Epithelial cell of proximal tubule (primary cell): ENCODE results near the gene INTS3. TPM values are rescaled to one million over a fixed set of nuclear protein-coding genes. Genes with fewer than 3 reads are reported as not detected.

Source experiments
- DNase-seq: peaks from one replicate; pipeline ENCODE4 v3.0.0-alpha.2; 2011; ENCODE audit warnings: low read depth
- H3K4me3 ChIP-seq: 2 replicates; pipeline ENCODE4 v1.5.1; 2011; ENCODE audit warnings: low read depth, mild to moderate bottlenecking, low read length
- CTCF ChIP-seq: conservative IDR thresholded peaks from 2 replicates; pipeline ENCODE4 v1.5.1; 2012; ENCODE audit warnings: low read depth, mild to moderate bottlenecking, low read length
- total RNA-seq: library from RNA; depleted of rRNA; stranded (reverse); fragments of >200 nt; gene quantifications from 2 replicates; pipeline ENCODE4 v1.2.3, GENCODE V29; 2015

Gene INTS3
- total RNA-seq, 1 donor from 2014 or later: 30.3 TPM

DNA sequence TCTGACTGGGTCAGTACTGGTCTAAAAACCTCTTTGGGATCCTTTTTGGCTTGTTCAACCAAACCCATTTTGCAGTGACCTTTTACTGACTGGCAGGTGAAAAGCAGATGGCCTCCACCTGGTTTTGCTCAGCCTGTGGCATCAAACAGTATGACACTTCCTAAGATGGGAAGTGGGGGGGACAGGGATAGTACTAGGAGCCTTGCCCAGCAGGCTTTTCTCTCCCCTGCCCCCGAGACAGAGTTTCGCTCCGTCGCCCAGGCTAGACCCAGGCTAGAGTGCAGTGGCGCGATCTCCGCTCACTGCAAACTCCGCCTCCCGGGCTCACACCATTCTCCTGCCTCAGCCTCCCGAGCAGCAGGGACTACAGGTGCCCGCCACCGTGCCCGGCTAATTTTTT lies 18.3 kb downstream of the INTS3 start:
- no peak overlapping the region for H3K4me3 ChIP-seq
- no peak for TF ChIP-seq CTCF
- no peak for DNase-seq

- TF ChIP-seq CTCF: no peak
- no peak for DNase-seq
- no peak overlapping the region for H3K4me3 ChIP-seq
Observed at GRCh38 chr1:153748903-153749302, 21.1 kb downstream of the INTS3 start.

DNA sequence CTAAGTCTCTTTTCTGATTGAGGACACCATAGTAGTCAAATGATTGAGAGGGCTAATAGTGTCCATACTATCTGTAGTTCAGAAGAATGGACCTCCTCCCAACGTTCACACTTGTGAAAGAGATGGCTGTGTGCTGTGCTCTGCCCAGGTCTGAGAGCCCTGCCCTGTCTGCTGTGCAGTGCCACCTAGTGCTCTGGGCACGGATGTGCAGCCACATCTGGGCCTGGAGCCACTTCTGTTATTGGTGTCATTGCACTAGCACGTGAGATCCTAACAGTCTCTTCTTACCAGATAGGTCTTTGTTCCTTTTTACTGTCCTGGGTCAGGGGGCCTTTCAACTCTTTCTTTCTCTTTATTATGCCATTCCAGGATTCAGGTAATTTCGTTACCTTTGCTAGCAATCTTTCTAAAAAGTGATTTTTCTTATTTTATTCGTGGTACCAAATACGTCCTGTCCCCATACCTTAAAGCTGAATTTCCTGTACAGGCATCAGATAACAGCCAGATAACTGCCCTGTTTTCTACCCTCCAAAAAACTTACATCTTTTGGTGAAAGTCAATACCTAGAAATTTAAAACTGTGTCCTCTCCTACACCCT lies 21.7 kb downstream of the INTS3 start:
- no peak for DNase-seq
- H3K4me3 ChIP-seq: no peak overlapping the region
- peak; percentile 94 for TF ChIP-seq CTCF

- peak; percentile 92 for DNase-seq
- TF ChIP-seq CTCF: peak; percentile 47
- no peak overlapping the region for H3K4me3 ChIP-seq
Observed at GRCh38 chr1:153750026-153750995, 22.5 kb downstream of the INTS3 start.

DNA sequence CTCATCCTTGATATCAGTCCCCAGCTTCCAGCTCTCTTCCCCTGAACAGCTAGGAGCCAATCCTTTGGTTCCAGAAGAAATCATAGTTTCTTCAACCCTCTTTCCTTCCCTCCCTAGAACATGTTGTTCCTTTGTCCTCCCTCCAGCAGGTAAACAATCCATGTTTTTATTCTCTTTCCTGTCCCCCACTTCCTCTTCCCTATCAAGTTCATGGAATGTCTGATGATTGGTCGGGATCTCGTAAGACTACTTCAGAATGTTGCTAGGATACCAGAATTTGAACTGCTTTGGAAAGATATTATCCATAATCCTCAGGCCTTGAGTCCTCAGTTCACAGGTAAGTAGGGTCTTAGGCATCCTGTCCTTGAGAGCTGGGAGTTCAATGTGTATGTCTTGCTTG lies 24.2 kb downstream of the INTS3 start:
- no peak for DNase-seq
- TF ChIP-seq CTCF: no peak

GRCh38 chr1:153752571-153753195 lies 24.8 kb downstream of the INTS3 start:
- DNase-seq: peak; percentile 98
- H3K4me3 ChIP-seq: no peak overlapping the region
- no peak for TF ChIP-seq CTCF

More for the DNA sequence above, 24.2 kb downstream of the INTS3 start:
- H3K4me3 ChIP-seq: peak overlapping the region; percentile 9
